Raji (cell line): ENCODE results near the gene SH3RF1.

Experiments used
- POLR2A ChIP-seq: IDR thresholded peaks from 2 replicates; pipeline ENCODE4 v1.6.1; 2011; ENCODE audit warnings: low read depth, low read length, control low read depth; ENCODE audit not compliant: insufficient read depth

The SH3RF1 gene

GRCh38 chr4:169102026-169102425 is 168.7 kb downstream of the SH3RF1 start:
- no peak for TF ChIP-seq POLR2A

DNA sequence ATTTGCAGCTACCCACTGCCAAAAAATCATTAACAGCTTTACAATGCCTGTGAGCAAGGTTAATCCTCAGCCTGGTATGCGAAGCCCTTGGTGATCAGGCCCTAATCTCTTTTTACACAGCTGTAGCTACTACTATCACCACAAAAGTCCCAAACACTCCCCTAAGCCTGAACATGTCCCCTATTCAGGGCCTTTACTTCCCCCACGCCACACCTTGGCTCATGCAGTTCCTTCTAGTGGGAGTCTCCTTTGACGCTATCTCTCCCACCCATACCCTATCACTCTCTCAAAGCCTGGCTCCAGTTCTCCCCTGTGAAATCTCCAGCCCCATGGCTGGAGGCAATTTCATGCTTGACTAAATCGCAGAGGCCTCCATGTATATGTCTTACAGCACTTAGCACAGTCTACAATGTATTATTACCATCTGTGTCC is 170.1 kb downstream of the SH3RF1 start:
- TF ChIP-seq POLR2A, result no peak

DNA sequence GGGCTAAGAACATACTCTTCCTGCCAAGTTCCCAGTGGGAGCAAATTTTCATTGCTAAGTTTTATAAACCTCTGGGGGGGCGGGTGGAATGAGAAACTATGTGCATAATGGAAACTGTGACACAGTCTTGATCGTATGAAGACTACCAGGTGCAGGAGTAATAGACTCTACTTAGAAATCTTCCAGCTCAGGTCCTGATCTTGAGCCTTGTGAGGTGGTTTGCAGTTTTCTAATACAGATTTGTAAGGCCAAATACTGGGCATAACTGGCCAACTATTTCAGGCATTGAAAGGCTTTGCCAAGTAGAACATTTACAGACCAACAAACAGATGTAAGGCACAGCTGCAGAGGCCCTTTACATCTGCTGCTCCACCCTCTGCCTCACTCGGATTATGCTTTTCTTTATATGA is 171.0 kb downstream of the SH3RF1 start:
- no peak for TF ChIP-seq POLR2A

DNA sequence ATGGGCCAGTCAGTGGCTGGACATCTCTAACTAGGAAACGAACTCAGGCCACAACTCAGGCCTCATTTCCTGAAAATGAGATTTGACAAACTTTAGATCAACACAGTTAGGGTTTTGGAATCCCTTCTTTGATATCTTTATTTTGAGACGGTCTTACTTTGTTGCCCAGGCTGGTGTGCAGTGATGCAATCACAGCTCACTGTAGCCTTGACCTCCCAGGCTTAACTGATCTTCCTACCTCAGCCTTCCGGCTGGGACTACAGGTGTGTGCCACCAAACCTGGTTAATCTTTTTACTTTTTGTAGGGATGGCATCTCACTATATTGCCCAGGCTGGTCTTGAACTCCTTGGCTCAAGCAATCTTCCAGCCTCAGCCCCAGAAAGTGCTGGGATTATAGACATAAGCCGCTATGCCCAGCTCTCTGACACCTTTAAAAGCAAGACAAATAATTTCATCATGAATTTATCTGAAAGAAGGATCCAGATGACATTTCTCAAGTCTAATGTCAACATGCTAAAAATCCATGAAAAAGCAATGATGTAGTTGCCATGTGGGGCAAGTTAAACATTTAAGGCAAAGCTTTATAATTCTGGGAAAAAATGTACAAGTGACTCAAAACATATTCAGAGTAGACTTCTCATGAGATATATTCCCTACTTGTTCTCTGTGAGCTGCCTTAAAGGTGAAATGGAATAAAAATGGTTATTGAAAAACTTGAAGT is 171.6 kb downstream of the SH3RF1 start:
- no peak for TF ChIP-seq POLR2A

DNA sequence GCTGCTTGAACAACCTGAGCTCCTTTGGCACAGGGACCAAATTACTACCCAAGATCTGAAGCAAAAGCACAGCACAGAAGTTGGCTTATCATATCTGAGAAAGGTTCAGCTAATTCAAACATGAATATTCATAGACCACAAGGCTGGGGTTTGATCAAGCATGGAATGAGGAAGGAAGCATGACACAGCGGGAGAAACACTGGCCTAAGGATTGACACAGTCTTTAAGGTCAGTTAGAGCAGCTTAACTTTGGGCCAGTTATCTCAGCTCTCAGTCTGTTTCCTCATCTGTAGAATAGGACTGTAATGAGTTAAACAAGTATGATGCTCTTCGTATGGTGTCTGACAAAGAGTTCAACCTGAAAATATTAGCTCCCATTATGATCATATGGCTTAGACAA is 172.2 kb downstream of the SH3RF1 start:
- TF ChIP-seq POLR2A, result no peak

GRCh38 chr4:169098054-169098497 is 172.7 kb downstream of the SH3RF1 start:
- no peak for TF ChIP-seq POLR2A

- TF ChIP-seq POLR2A, result no peak
Measured at GRCh38 chr4:169096221-169096620, 174.5 kb downstream of the SH3RF1 start.

DNA sequence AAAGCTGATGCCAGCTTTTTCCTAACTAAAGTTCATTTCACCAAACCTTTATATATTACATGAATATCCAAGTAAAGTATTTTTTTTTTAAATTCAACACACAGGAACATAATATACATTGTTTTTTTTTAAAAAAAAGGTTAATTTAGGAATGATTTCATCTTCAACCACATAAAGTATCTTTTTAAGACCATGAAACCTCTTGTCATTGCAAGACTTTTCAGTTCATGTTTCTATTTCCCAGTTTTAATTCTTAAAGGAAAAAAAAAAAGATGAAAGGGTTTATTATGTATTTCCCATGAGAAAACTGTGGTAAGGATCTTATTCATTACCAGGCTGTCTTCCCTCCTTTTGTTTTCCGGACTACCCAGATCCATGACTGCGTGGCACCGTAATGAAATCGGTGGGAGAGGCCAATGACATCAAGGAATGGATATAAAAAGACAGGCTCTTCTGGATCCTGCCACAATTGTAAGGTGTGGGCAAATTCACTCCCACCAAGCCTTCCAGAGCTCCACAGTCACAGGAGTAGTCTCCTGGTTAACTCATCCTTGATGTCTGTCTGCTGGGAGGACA is 176.0 kb downstream of the SH3RF1 start:
- no peak for TF ChIP-seq POLR2A

GRCh38 chr4:169092889-169093522 is 177.8 kb downstream of the SH3RF1 start:
- no peak for TF ChIP-seq POLR2A

DNA sequence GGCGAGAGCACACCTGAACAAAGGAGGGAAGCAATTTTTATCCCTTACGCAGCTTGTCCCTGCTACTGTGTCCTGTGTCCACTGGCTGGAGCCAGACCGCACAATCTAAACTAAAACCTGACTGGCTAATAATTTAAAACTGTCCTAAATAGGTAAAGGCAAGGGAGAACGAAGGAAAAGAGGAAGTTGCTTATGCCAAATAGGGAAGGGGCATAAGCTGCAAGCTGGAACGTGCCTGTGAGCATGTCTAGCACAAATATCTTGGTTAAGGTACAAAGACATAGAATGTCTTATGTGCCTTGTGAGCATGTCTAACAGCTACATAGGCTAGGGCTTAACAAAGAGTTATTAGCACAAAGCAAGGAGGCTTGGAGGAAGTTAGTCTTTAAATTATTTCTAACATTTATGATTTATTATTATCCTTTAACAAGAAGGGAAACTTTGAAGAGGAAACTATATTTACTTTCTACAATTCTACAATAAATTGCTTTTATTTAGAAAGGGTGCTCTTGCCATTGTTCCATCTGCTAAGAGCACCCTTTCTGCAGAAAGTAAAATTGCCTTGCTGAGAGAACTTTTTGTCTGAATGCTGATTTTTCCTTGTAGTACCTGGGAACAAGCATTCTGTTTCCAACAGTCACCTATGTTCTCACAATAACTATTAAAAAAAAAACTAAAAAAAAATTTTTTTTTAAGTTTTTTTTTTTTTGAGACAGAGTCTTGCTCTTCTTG is 180.1 kb downstream of the SH3RF1 start:
- TF ChIP-seq POLR2A, result no peak

DNA sequence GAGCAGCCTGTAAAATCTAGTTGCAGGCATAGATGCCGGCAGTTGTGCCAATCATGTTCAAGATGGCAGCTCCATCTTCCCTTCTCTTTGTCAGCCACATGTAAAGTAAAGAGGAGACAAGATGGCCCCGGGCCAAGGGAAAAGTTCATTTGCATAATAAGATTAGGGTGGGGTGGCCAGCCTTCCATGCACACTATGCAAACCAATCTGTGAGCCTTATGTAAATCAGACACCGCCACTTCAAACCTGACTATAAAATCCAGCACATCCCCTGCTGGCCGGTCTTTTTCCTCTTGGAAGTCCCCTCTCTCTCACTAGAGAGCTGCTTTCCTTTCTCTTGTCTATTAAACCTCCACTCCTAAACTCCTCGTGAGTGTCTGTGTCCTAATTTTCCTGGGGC is 181.8 kb downstream of the SH3RF1 start:
- no peak for TF ChIP-seq POLR2A

GRCh38 chr4:169084954-169085353 is 185.8 kb downstream of the SH3RF1 start:
- TF ChIP-seq POLR2A, result no peak

DNA sequence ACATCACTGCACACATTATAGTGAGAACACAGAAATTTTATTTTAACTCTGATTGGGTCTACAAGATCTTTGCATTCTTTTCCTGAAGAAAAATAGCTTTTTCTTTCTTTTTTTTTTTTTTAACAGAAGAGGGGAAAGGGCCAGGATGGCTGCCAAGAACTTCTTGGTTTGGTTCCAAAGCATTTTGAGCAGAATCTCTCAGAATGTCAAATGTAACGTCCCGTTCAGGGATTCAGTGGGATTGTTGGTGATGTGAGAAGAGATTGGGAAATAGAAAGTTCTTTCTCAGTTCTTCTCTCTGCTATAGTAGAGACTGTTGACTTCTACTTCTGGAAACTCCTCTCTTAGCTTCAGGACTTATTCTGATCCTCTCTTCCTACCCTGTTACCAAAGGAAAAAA is 189.8 kb downstream of the SH3RF1 start:
- no peak for TF ChIP-seq POLR2A

DNA sequence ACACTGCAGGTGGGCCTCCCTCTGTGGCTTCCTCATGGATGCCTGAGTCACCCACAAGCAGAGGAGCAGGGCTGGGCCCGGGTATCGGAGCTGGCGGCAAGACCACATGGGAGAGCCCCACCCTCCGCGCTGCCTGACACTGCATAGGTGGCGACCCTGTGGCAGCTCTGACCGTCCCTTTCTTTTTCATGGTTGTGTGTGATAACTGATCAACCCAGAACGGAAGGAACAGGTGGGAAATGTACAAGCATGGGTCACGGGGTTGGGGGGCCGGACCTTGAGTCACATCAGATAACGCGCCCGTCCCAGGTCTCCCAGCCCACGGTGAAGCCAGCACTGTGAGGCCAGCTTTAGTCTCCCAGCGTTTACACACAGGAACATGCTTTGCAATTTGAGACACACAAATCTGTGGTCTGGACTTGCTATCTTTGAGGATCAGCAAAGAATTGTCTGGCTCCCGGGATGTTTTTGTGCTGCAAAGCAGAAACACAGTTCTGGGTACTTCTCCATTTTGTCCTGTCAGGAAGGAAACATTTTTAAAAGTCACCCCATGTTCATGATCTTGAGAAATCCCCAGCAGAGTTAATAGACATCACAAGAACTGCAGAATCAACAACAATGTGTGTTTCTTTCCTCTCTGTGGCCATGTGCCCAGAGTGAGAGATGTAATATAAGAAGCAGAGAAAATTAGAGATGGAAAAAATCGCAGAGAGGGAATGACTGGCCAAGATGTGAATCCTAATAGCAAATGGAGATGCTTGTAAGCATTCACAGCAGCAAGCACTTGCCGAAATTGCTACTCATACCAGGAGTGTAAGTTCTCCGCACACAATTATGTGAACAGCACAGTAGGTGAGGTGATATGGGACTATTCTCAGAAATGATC is 190.6 kb downstream of the SH3RF1 start:
- TF ChIP-seq POLR2A, result no peak

DNA sequence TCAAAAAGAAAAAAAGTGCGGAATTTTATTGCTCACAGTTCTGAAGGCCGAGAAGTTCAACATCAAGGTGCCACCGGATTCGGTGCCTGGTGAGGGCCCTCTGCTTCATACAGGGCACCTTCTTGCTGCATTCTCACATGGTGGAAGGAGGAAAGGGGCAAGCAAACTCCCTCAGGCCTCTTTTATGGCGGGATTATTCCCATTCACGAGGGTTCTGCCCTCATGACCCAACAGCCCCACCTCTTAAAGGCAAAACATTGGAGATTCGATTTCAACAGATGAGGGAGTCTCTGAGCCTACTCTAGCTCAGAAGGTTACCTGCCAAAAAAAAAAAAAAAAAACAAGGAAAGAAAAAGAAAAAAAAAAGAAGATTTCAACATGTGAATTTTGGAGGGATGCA is 196.6 kb downstream of the SH3RF1 start:
- TF ChIP-seq POLR2A, result no peak
